GM18861 (cell line): ENCODE data around the gene RUFY3.
A peak's percentile ranks its signal among the peaks of the same experiment; 100 is the strongest.
"Not testable (repeated sequence)": the region's sequence is repeated elsewhere in the genome, so short reads cannot be mapped to it uniquely, and the experiment has no call there.

Source experiments
- ATAC-seq: cut with Tn5 transposase; IDR thresholded peaks from one replicate; pipeline ENCODE4 v1.9.1; 2021; ENCODE audit not compliant: unreplicated experiment

RUFY3 gene

GRCh38 chr4:70721747-70722146, at the start of gene RUFY3:
TSS of gene RUFY3 (plus strand) at chr4:70721964. CDS start at chr4:70722574, 610 bp downstream.
- ATAC-seq, result no peak

GRCh38 chr4:70674191-70674590, 47.6 kb upstream of the RUFY3 start:
- ATAC-seq, result no peak

GRCh38 chr4:70674731-70675130, 47.0 kb upstream of the RUFY3 start:
- ATAC-seq, result no peak

GRCh38 chr4:70676554-70677090, 45.1 kb upstream of the RUFY3 start:
- no peak for ATAC-seq

GRCh38 chr4:70678383-70678999, 43.3 kb upstream of the RUFY3 start:
- peak; percentile 72 for ATAC-seq

GRCh38 chr4:70680934-70681333, 40.8 kb upstream of the RUFY3 start:
- ATAC-seq, result no peak

- ATAC-seq, result peak; percentile 37
Measured at GRCh38 chr4:70681704-70682103, 40.1 kb upstream of the RUFY3 start.

GRCh38 chr4:70682142-70682541, 39.6 kb upstream of the RUFY3 start:
- not testable (repeated sequence) for ATAC-seq

GRCh38 chr4:70687392-70687791, 34.4 kb upstream of the RUFY3 start:
- ATAC-seq, result no peak

GRCh38 chr4:70687821-70688794, 33.7 kb upstream of the RUFY3 start, which contains the start of gene UTP3:
TSS of gene UTP3 (plus strand) at chr4:70688532. CDS start at chr4:70688678, 146 bp downstream.
- peak; percentile 93 for ATAC-seq

- ATAC-seq, result no peak
Measured at GRCh38 chr4:70688795-70689231, 33.0 kb upstream of the RUFY3 start.

- ATAC-seq, result no peak
Measured at GRCh38 chr4:70691661-70692060, 30.1 kb upstream of the RUFY3 start.

GRCh38 chr4:70694633-70695032, 27.1 kb upstream of the RUFY3 start:
- ATAC-seq, result not testable (repeated sequence)

- ATAC-seq, result not testable (repeated sequence)
Measured at GRCh38 chr4:70698435-70698834, 23.3 kb upstream of the RUFY3 start.

GRCh38 chr4:70700712-70701111, 21.1 kb upstream of the RUFY3 start:
- ATAC-seq, result no peak

- no peak for ATAC-seq
Measured at GRCh38 chr4:70701271-70701670, 20.5 kb upstream of the RUFY3 start.

GRCh38 chr4:70702592-70702991, 19.2 kb upstream of the RUFY3 start:
- ATAC-seq, result not testable (repeated sequence)

GRCh38 chr4:70703619-70704214, 18.0 kb upstream of the RUFY3 start:
- ATAC-seq, result no peak

- ATAC-seq, result peak; percentile 43
Measured at GRCh38 chr4:70704215-70704930, 17.4 kb upstream of the RUFY3 start.

- ATAC-seq, result peak; percentile 36
Measured at GRCh38 chr4:70704931-70705182, 16.9 kb upstream of the RUFY3 start.
